ENCODE results near the gene ZNF462.
"Not testable (repeated sequence)": the region's sequence is repeated elsewhere in the genome, so short reads cannot be mapped to it uniquely, and the experiment has no call there.

The ZNF462 gene

GRCh38 chr9:106887066-106887465, 24.1 kb downstream of the ZNF462 start:
- no peak for DNase-seq

- DNase-seq, result no peak
Observed at GRCh38 chr9:106889061-106889590, 26.2 kb downstream of the ZNF462 start.

- DNase-seq, result no peak
Observed at GRCh38 chr9:106890608-106891007, 27.6 kb downstream of the ZNF462 start.

- DNase-seq, result no peak
Observed at GRCh38 chr9:106891286-106891685, 28.3 kb downstream of the ZNF462 start.

GRCh38 chr9:106892632-106893031, 29.7 kb downstream of the ZNF462 start:
- no peak for DNase-seq

GRCh38 chr9:106893088-106893487, 30.1 kb downstream of the ZNF462 start:
- no peak for DNase-seq

GRCh38 chr9:106896695-106897094, 33.7 kb downstream of the ZNF462 start:
- DNase-seq, result no peak

GRCh38 chr9:106897236-106897635, 34.3 kb downstream of the ZNF462 start:
- no peak for DNase-seq

GRCh38 chr9:106897751-106898150, 34.8 kb downstream of the ZNF462 start:
- DNase-seq, result no peak

GRCh38 chr9:106900523-106900922, 37.6 kb downstream of the ZNF462 start:
- not testable (repeated sequence) for DNase-seq

- no peak for DNase-seq
Observed at GRCh38 chr9:106906129-106906528, 43.2 kb downstream of the ZNF462 start.

- no peak for DNase-seq
Observed at GRCh38 chr9:106911951-106912350, 49.0 kb downstream of the ZNF462 start.

- no peak for DNase-seq
Observed at GRCh38 chr9:106913276-106913675, 50.3 kb downstream of the ZNF462 start.

- no peak for DNase-seq
Observed at GRCh38 chr9:106915851-106916250, 52.9 kb downstream of the ZNF462 start.

- DNase-seq, result no peak
Observed at GRCh38 chr9:106916466-106917235, 53.7 kb downstream of the ZNF462 start.

GRCh38 chr9:106918825-106919509, 56.0 kb downstream of the ZNF462 start:
- no peak for DNase-seq

- DNase-seq, result no peak
Observed at GRCh38 chr9:106920091-106920490, 57.1 kb downstream of the ZNF462 start.

- peak; percentile 15 for DNase-seq
Observed at GRCh38 chr9:106920701-106921283, 57.8 kb downstream of the ZNF462 start.

- DNase-seq, result peak; percentile 78
Observed at GRCh38 chr9:106921341-106921899, 58.5 kb downstream of the ZNF462 start.

- DNase-seq, result no peak
Observed at GRCh38 chr9:106922026-106922425, 59.1 kb downstream of the ZNF462 start.

- DNase-seq, result no peak
Observed at GRCh38 chr9:106925392-106925791, 62.4 kb downstream of the ZNF462 start.

- no peak for DNase-seq
Observed at GRCh38 chr9:106927916-106928315, 65.0 kb downstream of the ZNF462 start.

GRCh38 chr9:106928350-106928749, 65.4 kb downstream of the ZNF462 start:
- DNase-seq, result no peak

All from DMS79 treated with DMSO at 0.1 percent for 48 hours (cell line).